ENCODE results near the gene LRRC4B. TPM values are rescaled to one million over a fixed set of nuclear protein-coding genes. Genes with fewer than 3 reads are reported as not detected.
A peak's percentile ranks its signal among the peaks of the same experiment; 100 is the strongest.

The LRRC4B gene
- total and polyA plus RNA-seq, 3 donors from 2014 or later: 2.8 to 10.1 (median 5.7) TPM

DNA sequence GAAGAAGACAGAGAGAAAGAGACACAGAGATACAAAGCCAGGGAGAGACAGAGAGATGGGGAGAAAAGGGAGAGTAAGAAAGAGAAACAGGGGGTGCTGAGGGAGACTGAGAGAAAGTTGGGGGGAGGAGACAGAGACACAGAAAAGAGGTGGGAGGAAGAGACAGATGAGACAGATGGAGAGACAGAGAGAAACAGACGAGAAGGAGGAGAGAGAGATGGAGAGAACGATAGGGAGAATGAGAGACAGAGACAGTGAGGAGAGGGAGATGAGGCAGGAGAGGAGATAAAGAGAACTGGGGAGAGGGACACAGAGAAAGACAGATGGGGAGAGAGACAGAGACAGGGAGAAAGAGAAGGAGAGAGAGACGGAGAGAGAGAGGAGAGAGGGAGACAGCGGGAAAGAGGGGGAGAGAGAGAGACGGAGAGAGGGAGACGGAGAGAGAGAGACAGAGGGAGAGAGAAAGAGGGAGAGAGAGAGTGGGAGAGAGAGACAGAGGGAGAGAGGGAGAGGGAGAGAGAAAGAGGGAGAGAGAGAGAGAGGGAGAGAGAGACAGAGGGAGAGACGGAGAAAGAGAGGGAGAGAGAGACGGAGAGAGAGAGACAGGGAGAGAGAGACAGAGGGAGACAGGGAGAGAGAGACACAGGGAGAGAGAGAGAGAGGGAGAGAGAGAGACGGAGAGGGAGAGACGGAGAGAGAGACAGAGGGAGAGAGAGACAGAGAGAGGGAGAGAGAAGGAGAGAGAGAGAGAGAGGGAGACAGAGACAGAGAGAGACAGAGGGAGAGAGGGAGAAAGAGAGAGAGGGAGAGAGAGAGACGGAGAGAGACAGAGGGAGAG is 69.8 kb downstream of the LRRC4B start:
- DNase-seq: no peak

DNA sequence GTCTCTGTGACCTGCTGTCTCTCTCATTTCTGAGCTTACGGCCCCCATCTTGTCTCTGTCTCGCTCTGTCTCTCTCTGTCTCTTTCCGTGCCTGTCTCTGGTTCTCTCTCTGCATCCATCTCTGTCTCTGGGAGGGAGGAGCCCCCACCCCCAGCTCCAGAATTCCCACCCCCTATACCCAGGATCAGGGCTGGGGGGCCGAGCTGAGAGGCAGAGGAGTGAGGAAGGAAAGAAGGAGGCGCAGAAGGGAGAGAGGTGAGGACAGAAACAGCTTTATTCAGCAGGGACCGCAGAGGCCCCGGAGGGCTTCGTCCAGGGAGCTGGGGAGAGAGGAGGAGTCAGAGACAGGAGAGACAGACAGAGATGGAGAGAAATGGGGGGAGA is 71.2 kb downstream of the LRRC4B start:
- Histone ChIP-seq H3K9me3 (no peaks in the 10 kb centered on the region), H3K4me3 (no peak overlapping the region), H3K27ac (no peak overlapping the region), H3K27me3 (no peaks in the 10 kb centered on the region), H3K4me1 (peaks cover 3% of the 10 kb centered on the region), H3K36me3 (ENCODE audit: low read depth, missing control alignments) (no peaks in the 10 kb centered on the region)
- TF ChIP-seq POLR2A (IDR thresholded peaks at IDR 0.05): no peak
- TF ChIP-seq, protein P1, sequence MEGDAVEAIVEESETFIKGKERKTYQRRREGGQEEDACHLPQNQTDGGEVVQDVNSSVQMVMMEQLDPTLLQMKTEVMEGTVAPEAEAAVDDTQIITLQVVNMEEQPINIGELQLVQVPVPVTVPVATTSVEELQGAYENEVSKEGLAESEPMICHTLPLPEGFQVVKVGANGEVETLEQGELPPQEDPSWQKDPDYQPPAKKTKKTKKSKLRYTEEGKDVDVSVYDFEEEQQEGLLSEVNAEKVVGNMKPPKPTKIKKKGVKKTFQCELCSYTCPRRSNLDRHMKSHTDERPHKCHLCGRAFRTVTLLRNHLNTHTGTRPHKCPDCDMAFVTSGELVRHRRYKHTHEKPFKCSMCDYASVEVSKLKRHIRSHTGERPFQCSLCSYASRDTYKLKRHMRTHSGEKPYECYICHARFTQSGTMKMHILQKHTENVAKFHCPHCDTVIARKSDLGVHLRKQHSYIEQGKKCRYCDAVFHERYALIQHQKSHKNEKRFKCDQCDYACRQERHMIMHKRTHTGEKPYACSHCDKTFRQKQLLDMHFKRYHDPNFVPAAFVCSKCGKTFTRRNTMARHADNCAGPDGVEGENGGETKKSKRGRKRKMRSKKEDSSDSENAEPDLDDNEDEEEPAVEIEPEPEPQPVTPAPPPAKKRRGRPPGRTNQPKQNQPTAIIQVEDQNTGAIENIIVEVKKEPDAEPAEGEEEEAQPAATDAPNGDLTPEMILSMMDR (IDR thresholded peaks at IDR 0.05): no peak
- 69 to 71% methylated on average over 8 of the region's 8 CpGs for WGBS, 2 donors
- no peak for DNase-seq
- intact Hi-C loops (cut with DNase I; ENCODE audit: low total_unique reads): no loop called here

More for the DNA sequence above, 69.8 kb downstream of the LRRC4B start:
- WGBS, 2 donors: 82% methylated on average over 11 of the region's 11 CpGs
- TF ChIP-seq, protein P1 (IDR thresholded peaks at IDR 0.05): no peak
- no peak for TF ChIP-seq POLR2A (IDR thresholded peaks at IDR 0.05)
- no peaks in the 10 kb centered on the region for H3K9me3 ChIP-seq
- H3K4me1 ChIP-seq: peaks cover 3% of the 10 kb centered on the region
- intact Hi-C loops (cut with DNase I; ENCODE audit: low total_unique reads): no loop called here
- no peak overlapping the region for H3K4me3 ChIP-seq
- H3K27ac ChIP-seq: no peak overlapping the region
- H3K36me3 ChIP-seq (ENCODE audit: low read depth, missing control alignments): no peaks in the 10 kb centered on the region
- H3K27me3 ChIP-seq: no peaks in the 10 kb centered on the region

DNA sequence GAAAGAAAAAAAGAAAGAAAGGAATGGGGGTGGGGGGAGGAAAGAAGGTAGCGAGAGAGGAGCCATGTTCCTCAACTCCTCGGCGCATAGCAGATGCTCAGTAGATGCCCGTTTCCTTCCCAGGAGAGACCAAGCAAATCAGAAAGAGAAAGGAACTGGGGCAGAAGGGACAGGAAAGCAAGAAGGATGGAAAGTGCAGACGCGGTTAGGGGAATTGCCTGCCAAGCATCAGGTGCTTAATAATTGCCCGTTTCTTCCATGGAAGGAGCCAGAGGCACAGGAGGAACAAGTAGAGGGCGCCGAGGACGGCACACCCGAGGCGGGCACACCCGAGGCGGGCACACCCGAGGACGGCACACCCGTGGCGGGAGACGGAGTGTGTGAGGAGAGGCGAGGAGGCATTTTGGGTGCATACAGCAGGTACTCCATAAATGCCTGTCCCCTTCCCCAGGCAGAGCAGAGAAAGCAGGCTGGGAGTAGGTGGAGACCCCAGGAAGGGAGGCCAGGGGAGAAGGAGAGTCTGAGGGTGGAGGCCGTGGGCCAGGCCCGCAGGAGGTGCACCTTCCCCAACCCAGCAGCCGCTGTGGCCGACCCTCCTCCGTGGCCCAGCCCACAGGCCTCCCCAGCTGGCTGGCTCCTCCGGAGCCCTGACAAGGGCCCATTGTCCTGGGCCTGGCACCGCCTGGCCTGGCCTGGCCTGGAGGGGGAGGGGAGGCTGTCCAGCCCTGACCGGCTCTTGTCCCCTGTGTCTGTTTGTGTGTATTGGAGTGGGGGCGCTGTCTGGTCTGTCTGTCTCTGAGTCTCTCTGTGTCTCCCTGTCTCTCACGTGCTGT is 71.8 kb downstream of the LRRC4B start:
- Histone ChIP-seq H3K9me3 (no peaks in the 10 kb centered on the region), H3K27me3 (no peaks in the 10 kb centered on the region), H3K36me3 (ENCODE audit: low read depth, missing control alignments) (no peaks in the 10 kb centered on the region), H3K4me3 (no peak overlapping the region), H3K27ac (no peak overlapping the region), H3K4me1 (peaks cover 3% of the 10 kb centered on the region)
- DNase-seq: peak; percentile 86
- intact Hi-C loops (cut with DNase I; ENCODE audit: low total_unique reads): no loop called here
- 73 to 76% methylated on average over 27 to 30 of the region's 30 CpGs for WGBS, 2 donors
- TF ChIP-seq POLR2A (IDR thresholded peaks at IDR 0.05): no peak
- TF ChIP-seq, protein P1 (IDR thresholded peaks at IDR 0.05): no peak

DNA sequence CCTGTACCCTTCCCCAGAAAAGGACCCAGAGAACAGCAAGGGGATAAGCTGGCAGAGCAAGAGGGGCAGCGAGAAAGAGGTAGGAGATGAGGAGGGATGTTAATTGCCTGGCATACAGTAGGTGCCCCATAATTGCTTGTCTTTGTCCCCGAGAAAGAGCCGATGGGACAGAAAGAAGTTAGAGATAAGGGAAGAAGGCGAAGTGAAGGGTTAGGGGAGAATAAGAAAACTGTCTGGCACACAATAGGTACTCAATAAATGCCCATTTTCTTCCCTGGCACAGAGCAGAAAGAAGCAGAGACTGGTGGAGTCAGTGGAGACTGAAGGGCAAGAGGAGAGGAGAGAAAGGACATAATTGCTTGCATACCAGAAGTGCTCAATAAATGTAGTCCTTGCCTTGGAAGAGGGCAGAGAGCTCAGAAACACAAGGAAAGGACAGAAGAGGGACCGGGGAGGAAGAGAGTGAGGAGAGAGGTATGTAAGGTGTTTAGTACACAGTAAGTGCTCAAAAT is 73.2 kb downstream of the LRRC4B start:
- H3K9me3 ChIP-seq: no peaks in the 10 kb centered on the region
- TF ChIP-seq, protein P1 (IDR thresholded peaks at IDR 0.05): no peak
- no peak for TF ChIP-seq POLR2A (IDR thresholded peaks at IDR 0.05)
- H3K27ac ChIP-seq: no peak overlapping the region
- H3K4me1 ChIP-seq: peaks cover 3% of the 10 kb centered on the region
- intact Hi-C loops (cut with DNase I; ENCODE audit: low total_unique reads): no loop called here
- no peaks in the 10 kb centered on the region for H3K27me3 ChIP-seq
- H3K4me3 ChIP-seq: no peak overlapping the region
- no peaks in the 10 kb centered on the region for H3K36me3 ChIP-seq (ENCODE audit: low read depth, missing control alignments)
- 90 to 92% methylated on average over 5 of the region's 5 CpGs for WGBS, 2 donors
- no peak for DNase-seq
